ENCODE data around the gene ACBD6. TPM values are rescaled to one million over a fixed set of nuclear protein-coding genes. Genes with fewer than 3 reads are reported as not detected.

The ACBD6 gene
- total and polyA plus RNA-seq, 2 of the 4 experiments (the other 2 are of a cell fraction) = 52.5 to 59.1 TPM

DNA sequence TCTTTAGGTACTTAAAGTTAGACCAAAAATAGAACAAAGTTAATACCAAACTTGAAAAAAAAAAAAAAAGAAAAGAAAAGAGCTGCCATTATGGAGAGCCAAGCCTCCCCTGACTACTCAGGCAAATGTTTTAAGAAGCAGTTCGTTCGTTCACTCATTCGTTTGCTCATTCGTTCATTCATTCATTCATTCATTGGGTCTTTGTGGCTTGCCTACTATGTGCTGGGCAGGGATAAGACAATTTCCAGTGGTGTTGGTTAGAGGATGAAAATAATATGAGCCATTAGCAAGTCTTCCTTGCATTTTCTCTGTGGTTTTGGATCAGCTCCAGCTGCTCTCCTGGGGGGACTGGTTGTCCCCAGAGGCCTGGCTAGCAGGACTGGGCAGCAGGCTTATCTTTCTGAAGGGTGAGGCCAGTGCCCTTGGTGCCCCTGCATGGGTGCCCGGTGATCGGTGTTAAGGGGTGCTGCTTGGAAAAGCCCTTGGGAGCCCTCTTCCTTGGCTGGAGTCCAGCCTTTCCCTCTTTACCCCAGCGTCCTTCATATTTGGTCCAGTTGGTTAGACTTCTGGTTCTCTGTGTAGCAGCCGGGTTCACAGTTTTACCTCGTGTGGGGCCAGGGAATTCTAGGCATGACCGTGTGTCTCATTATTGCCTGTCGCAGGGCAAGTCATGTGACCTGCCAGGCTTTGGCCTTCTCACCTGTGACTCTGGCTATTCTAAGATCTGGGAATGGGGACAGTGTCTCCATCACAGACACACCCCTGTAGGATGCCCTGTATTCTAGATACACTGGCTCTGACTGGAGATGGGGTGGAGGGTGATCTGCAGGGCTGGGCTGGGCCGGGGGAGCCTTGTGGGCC lies 239.5 kb downstream of the ACBD6 start:
- in situ Hi-C loops (cut with MboI; ENCODE audit: low sequenced_read_pairs) = loop anchor here (25.0 kb wide), 1 partner anchor 899 kb away; no protein-coding TSS in a partner anchor
- H3K23ac ChIP-seq (ENCODE audit: low read depth, low read length) = no peak overlapping the region
- TF ChIP-seq, protein P1, sequence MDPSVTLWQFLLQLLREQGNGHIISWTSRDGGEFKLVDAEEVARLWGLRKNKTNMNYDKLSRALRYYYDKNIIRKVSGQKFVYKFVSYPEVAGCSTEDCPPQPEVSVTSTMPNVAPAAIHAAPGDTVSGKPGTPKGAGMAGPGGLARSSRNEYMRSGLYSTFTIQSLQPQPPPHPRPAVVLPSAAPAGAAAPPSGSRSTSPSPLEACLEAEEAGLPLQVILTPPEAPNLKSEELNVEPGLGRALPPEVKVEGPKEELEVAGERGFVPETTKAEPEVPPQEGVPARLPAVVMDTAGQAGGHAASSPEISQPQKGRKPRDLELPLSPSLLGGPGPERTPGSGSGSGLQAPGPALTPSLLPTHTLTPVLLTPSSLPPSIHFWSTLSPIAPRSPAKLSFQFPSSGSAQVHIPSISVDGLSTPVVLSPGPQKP (IDR thresholded peaks at IDR 0.05; ENCODE audit: borderline replicate concordance, low read depth, low read length) = no peak
- TF ChIP-seq RAD21 (IDR thresholded peaks at IDR 0.05; ENCODE audit: low read length) (no peak), RCOR1 (IDR thresholded peaks at IDR 0.05; ENCODE audit: insufficient replicate concordance, low read length) (no peak)
- H3K4me2 ChIP-seq (ENCODE audit: low read depth, low read length) = no peak overlapping the region
- peaks cover 3% of the 10 kb centered on the region; the same call in 1 of the 2 replicates for H3K9me1 ChIP-seq (ENCODE audit: insufficient read depth, low read length)
- no peak overlapping the region for H4K91ac ChIP-seq (ENCODE audit: insufficient read depth, low read depth, low read length)
- H4K20me1 ChIP-seq (ENCODE audit: insufficient read depth, low read length) = no peaks in the 10 kb centered on the region
- H3K36me3 ChIP-seq (ENCODE audit: control insufficient read depth, insufficient read depth, low read length) = no peaks in the 10 kb centered on the region
- no peak overlapping the region for H3K18ac ChIP-seq (ENCODE audit: low read depth, low read length)
- H2AK9ac ChIP-seq (replicated peaks; ENCODE audit: low read depth, low read length, poor library complexity) = no peak overlapping the region
- no peak overlapping the region for H2BK120ac ChIP-seq (ENCODE audit: low read depth, low read length)
- H3K27me3 ChIP-seq (ENCODE audit: control insufficient read depth, insufficient read depth, low read length) = peaks cover 23% of the 10 kb centered on the region
- no peak overlapping the region for H3K27ac ChIP-seq (ENCODE audit: insufficient read depth, low read length)
- intact Hi-C loops (cut with micrococcal nuclease) = no loop called here
- H3K9ac ChIP-seq (ENCODE audit: low read depth, low read length) = no peak overlapping the region
- H4K5ac ChIP-seq (ENCODE audit: low read depth, low read length) = no peak overlapping the region
- H3K56ac ChIP-seq (ENCODE audit: extremely low read depth, insufficient read depth, low read length) = no peak overlapping the region
- H3K9me3 ChIP-seq (ENCODE audit: control insufficient read depth, insufficient read depth, low read length) = no peaks in the 10 kb centered on the region
- ATAC-seq (ENCODE audit: low read depth) = no peak
- H3K79me1 ChIP-seq (ENCODE audit: low read depth in 1 of 2, low read length in 2 of 2) = no peaks in the 10 kb centered on the region
- no TSS peak for BruUV-seq (replicated peaks)
- H2BK15ac ChIP-seq (ENCODE audit: low read depth, low read length) = no peak overlapping the region
- POLR2A ChIA-PET (ENCODE audit: unreplicated experiment) = interaction anchor here (0.6 kb wide), 1 partner anchor 156 kb away, joined by 7 read pairs; no protein-coding TSS in a partner anchor
- H3K14ac ChIP-seq (replicated peaks; ENCODE audit: low read depth, low read length) = no peak overlapping the region
- H3K4me1 ChIP-seq (ENCODE audit: control insufficient read depth, insufficient read depth, low read length) = 0 out of 2 replicates have a peak, but pooled peaks cover 2% of the 10 kb centered on the region
- no peak overlapping the region for H3K4ac ChIP-seq (ENCODE audit: low read depth, low read length)
- H2BK5ac ChIP-seq (ENCODE audit: low read depth, low read length, poor library complexity, severe bottlenecking) = no peak overlapping the region
- H2AFZ ChIP-seq (replicated peaks; ENCODE audit: low read length, poor library complexity) = no peak overlapping the region
- no peak overlapping the region for H2BK20ac ChIP-seq (ENCODE audit: low read depth, low read length)
- DNase-seq = no peak
- dilution Hi-C loops (cut with HindIII; ENCODE audit: low sequenced_read_pairs, unreplicated experiment) = no loop called here
- H2AK5ac ChIP-seq (ENCODE audit: low read depth, low read length) = no peak overlapping the region
- CTCF ChIA-PET = interaction anchor here (2.6 kb wide), 1 partner anchor 10 kb away, joined by 9 read pairs; no protein-coding TSS in a partner anchor
- H3K4me3 ChIP-seq (ENCODE audit: insufficient read depth, low read depth, low read length) = no peak overlapping the region
- WGBS, 2 experiments (ENCODE audit: extremely low coverage in 2 of 2, insufficient read length in 1 of 2) = no CpG with 5 or more reads among the region's 12 CpGs
- no peak overlapping the region for H4K8ac ChIP-seq (ENCODE audit: low read depth in 2 of 2, low read length in 2 of 2)
